Activated CD4-positive, alpha-beta T cell treated with anti-CD3 and anti-CD28 coated beads, Interleukin-2, Interleukin-6, amounts not matched to agents 100 ng/mL and 50 ng/mL, durations not matched to agents 16 hours and 8 hours (primary cell): ENCODE measurements around the gene PDE1A.

Experiments used
- DNase-seq: peaks from one replicate; pipeline ENCODE4 v3.0.0-alpha.2; 2020

The PDE1A gene

DNA sequence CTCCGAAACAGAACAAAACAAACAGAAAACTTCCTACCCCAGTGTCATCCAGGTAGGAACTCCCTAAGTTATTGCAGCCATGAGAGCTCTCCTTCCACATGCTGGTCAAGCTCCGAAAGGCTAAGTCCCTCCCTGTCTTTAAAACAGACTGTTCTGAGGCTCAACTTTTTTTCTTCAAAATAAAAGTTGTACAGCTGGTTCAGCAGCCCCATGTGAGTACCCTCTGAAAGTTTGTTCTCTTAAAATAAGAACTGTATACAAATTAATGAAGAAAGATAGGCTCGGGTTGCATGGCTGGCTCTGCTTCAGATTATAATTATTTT lies at the start of gene PDE1A:
Gene PDE1A (minus strand): TSS at position 119 of the 323 bp plus-strand sequence.
- no peak for DNase-seq

GRCh38 chr2:182473635-182474034 lies 46.8 kb upstream of the PDE1A start:
- DNase-seq: no peak

GRCh38 chr2:182463760-182464159 lies 36.9 kb upstream of the PDE1A start:
- no peak for DNase-seq

- DNase-seq: no peak
Measured at GRCh38 chr2:182456784-182457183, 29.9 kb upstream of the PDE1A start.

DNA sequence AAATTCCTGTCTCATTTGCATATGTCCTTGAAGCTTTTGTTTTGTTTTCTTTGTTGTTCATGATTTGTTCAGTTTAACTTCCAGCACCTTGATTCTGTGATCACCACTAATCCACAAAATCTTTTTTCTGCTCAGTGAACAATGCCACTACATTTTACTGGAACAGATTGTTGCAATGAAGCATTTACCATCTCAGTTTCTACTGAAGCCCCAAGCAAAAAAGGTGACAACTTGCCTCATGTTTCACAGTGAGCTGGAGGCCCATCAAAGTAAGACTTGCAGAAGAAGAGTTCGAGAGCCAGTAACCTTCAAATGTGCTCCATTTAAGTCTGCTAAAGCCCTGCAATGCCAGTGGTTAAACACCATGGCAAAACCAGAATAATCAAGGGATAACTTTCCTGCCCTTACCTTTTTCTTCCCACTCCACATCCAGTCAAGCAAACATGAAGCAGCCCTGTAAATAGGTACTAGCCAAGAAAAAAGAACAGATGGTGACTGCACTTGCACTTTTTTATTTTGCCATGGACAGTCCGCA lies 25.7 kb upstream of the PDE1A start:
- DNase-seq: no peak

GRCh38 chr2:182448371-182448770 lies 21.5 kb upstream of the PDE1A start:
- DNase-seq: no peak

- DNase-seq: no peak
Measured at GRCh38 chr2:182447863-182448262, 21.0 kb upstream of the PDE1A start.

DNA sequence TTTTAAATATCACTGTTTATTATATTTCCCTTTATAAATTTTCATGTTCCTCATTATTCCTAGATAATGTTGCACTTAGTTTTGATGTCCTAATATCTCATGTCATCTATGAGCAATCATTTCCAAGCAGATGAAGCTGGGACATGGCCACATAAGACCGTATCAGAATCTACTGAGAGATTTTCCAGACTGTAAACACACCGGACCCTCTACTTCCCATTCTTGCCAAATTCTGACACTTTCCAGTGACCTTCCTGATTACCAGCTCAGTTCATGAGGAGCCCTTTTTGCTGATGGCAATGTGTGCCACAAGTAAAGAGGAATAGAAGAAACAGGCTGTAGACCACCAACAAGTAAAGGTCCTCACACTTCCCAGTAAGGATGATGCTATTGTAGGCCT lies 20.3 kb upstream of the PDE1A start:
- DNase-seq: no peak

- DNase-seq: no peak
Measured at GRCh38 chr2:182446087-182446486, 19.3 kb upstream of the PDE1A start.

DNA sequence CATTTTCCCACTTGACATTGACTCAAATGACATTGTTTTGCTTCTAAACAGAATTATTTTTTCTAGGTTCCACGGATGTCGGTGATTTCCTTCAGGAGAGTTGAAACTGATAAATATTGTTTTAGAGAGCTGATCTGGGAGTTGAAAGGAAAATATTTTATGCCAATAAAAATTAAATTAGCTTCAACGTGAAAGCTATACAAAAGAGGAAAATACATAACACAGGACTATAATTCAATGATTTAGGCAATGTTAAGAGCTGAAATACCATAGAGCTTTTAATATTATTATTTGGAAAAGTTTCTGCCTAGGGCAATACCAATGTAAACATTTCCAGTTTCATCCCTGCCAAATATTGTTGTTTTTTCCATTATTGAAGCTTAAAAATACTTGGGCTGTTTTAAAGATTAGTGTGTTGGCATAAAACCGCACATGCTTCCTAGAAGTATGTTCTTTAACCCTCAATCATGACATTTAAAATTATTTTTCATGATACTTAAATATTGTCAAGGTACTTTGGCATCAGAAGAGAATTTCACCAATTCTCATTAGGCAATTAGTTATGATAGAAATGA lies 18.6 kb upstream of the PDE1A start:
- DNase-seq: no peak

DNA sequence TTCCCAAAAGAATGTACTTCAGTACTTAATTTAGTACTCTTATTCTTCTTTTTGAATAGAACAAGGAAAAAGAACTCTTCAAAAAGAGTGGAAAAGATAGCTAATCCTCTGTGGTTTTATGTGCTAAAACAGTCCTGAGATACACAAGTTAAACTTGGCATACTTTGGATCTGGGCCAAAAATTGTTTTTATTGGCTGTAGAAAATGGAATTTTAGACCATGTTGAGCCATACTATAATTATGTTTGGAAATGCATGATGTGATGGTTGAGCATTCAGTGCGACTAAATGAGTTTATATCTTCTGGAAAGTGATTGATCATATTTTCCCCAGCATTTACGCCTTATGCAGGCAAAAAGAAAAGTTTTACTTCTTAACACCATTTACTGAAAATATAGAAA lies 18.0 kb upstream of the PDE1A start:
- no peak for DNase-seq

- no peak for DNase-seq
Measured at GRCh38 chr2:182444170-182444569, 17.3 kb upstream of the PDE1A start.

- no peak for DNase-seq
Measured at GRCh38 chr2:182436252-182436651, 9.4 kb upstream of the PDE1A start.

- DNase-seq: no peak
Measured at GRCh38 chr2:182435754-182436153, 8.9 kb upstream of the PDE1A start.

DNA sequence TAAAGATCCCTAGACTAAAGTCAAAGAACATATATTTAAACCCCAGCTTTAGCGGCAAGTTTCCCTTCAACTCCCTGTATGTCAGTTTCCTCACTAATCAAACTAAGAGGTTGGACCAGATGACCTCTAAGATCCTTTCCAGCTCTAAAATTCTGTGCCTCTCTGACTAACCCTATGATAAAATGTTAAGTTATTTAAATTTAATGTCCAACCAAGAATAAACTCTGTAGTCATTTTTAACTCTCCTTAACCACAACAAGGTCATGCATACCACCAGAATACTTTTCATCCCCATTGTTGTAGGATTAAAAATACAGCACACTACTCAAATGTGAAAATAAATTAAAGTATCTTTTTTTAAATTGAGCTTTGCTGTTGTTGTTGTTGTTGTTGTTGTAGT lies 5.2 kb upstream of the PDE1A start:
- DNase-seq: no peak

- no peak for DNase-seq
Measured at GRCh38 chr2:182428476-182428875, 1.6 kb upstream of the PDE1A start.

DNA sequence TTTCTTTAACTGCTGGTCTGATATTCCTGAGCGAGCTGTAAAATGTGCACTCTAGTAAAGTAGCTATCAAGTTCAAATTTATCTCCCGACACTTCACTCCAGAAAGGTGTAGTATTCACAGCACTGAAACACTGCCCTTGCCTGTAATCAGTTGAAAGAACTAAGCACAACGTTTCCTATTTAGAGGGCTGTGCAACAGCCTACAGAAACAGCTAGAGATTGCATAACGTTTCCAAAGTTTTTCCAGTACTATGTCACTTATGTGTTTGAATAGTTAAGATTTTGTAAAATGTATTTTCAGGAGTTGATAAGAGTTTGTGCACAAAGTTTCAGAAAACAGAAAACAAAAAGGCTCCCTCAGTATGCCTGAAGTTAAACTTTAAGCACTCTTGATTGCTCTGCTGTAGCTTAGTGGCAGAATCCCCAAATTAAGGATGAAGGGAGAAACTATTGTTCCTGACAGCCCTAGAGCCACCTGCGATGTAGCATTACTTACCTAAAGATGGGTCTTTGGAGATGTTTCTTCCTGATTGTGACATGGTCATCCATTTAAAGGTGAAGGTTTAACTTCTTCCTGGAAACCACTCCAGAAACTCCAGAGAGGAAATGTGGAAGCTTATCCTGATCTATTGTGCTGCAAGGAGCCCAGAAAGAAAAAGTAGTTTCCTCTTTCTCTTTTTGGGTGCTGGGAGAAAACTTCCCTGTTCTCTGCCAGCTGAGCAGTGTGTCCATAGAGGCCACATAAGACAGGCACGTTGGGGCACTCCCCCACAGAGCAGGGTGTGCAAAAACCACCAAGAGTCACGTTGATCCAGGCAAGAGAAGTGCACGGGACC lies 536 bp downstream of the PDE1A start:
- no peak for DNase-seq

DNA sequence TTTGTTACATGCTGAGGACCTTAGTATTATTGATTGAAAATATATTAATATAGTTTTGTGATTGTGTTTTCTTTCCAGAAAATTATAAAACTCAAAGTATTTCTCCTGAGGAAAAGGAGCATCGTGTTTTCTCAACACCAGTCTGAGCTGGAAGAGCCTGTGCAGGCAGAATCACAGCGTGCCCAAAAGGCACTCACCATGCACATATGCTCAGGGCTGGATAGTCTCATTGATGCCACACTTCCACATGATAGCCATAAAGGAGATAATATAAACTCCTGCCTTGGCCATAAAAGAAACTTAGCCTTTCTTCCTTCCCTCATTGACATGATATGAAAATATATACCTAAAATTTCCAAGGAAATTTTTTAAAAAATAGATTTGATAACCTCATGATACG lies 4.0 kb downstream of the PDE1A start:
- no peak for DNase-seq

GRCh38 chr2:182420669-182421068 lies 6.2 kb downstream of the PDE1A start:
- no peak for DNase-seq

DNA sequence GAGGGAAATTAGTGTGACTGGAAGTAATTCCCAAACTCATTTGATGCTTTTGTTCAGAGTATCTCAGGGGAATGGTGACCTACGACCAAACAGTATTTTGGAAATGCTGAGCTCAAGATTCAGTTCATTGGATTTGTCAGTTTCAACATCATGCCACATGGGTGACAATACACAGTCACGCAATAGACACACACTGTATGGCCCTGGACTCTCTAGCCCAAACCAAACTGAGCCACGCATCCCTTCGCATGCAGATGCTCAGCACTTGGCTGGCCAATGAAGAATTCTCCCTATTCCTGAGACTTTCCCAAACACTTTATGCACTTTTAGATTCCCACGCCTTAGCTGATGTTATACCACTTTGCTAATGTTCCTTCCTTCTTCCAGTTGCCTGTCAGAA lies 10.0 kb downstream of the PDE1A start:
- no peak for DNase-seq

DNA sequence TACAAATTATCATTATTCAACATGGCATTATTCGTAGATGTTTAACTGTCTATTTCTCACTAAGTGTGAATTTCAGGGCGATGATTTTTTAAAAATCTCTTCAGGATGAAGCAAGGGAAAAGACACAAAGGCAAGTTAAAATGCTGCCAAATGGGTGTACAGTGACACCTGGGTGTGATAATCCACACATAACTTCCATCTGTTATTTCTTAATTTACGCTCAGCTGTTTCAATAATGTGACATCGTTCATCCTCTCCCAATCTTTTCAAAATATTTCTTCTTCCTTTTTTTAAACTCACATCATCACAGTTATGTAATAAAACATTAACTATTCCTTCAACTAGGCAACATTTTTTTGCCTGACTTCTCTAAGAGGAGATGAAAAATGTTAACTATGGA lies 10.6 kb downstream of the PDE1A start:
- DNase-seq: no peak

GRCh38 chr2:182415771-182416170 lies 11.1 kb downstream of the PDE1A start:
- no peak for DNase-seq

- DNase-seq: no peak
Measured at GRCh38 chr2:182412858-182413257, 14.0 kb downstream of the PDE1A start.

- no peak for DNase-seq
Measured at GRCh38 chr2:182410120-182410519, 16.7 kb downstream of the PDE1A start.

DNA sequence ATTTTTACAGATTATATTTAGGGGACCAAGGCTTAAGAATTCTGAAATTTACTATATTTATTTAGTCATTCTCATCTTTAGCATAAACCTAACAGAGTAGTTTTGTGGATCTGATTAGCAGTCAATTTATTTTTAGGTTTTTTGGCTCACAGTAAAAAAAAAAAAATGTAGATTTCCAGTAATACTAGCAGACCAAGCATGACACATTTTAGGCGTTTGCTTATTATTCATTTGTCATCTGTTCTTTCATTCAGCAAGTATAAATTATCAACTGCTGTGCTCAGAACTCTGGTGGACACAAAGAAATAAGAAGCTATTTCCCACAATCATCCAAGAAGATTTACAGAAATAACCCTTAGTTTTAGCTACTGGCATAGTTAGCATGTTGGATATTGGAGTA lies 20.6 kb downstream of the PDE1A start:
- DNase-seq: no peak
